ACC112 (cell line): ENCODE data around the gene MAN2C1.
"Not testable (repeated sequence)": the region's sequence is repeated elsewhere in the genome, so short reads cannot be mapped to it uniquely, and the experiment has no call there.

ENCODE experiments used
- H2AFZ ChIP-seq: fragments of 200-600 bp; sonication (generic); one replicate; pipeline ENCODE4 v1.6.0; 2017; ENCODE audit warnings: antibody characterized with exemption, low read length; ENCODE audit not compliant: unreplicated experiment
- H3K27ac ChIP-seq: fragments of 200-600 bp; sonication (generic); 2 replicates; pipeline ENCODE4 v1.5.1; 2014; ENCODE audit warnings: low read depth, mild to moderate bottlenecking, antibody characterized with exemption, low read length, moderate library complexity
- H3K27me3 ChIP-seq: fragments of 200-600 bp; sonication (generic); 2 replicates; pipeline ENCODE4 v1.6.1; 2014; ENCODE audit warnings: mild to moderate bottlenecking, antibody characterized with exemption, low read length, moderate library complexity, mixed read lengths; ENCODE audit not compliant: insufficient read depth
- H3K36me3 ChIP-seq: fragments of 200-600 bp; sonication (generic); 2 replicates; pipeline ENCODE4 v1.6.1; 2016; ENCODE audit warnings: mild to moderate bottlenecking, antibody characterized with exemption, low read length, moderate library complexity, mixed read lengths; ENCODE audit not compliant: insufficient read depth
- H3K4me1 ChIP-seq: fragments of 200-600 bp; sonication (generic); one replicate; pipeline ENCODE4 v1.6.1; 2016; ENCODE audit warnings: low read length, mixed read lengths; ENCODE audit not compliant: insufficient read depth, unreplicated experiment, control insufficient read depth
- H3K4me3 ChIP-seq: fragments of 200-600 bp; sonication (generic); 2 replicates; pipeline ENCODE4 v1.5.1; 2014; ENCODE audit warnings: mild to moderate bottlenecking, low read depth, low read length
- H3K79me2 ChIP-seq: fragments of 200-600 bp; sonication (generic); one replicate; pipeline ENCODE4 v1.6.0; 2016; ENCODE audit warnings: low read length; ENCODE audit not compliant: control insufficient read depth, unreplicated experiment, insufficient read depth

Gene MAN2C1

DNA sequence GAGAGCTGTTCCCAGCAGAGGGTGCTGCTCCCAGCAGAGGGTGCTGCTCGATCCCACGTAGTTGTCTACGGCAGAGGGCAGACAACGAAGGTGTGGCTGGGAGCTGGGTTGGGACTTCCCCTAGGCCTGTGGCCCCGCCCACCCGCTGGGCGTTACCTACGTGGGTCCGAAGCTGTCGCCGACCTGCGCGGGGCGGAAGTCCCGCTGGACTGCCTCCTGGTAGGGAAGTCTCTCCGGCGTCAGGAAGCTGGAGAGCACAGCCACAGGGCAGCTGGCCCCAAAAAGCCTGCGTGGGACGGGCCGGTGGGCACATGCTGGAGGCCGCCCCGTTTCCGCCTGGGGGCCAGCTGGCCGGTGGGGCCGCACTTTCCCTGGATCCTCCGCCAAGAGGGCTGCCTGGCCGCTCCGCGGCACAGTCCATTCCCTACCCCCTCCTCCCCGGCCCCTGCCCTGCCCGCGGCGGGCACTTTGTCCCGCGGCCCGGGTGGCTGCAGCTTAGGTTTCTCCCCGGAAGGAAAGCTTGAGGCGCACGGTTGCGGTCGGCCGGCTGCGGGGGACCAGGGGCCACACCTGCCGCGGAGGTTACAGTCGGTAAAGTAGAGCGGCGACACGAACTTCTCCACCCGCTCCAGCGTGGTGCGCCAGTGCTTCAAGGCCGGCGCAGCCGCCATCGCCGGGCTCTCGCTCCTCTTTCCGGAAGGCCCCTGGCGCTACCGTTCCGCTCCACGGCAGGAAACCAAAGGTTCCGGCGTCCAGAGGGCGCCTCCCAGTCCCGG lies at the start of gene MAN2C1:
TSS of gene MAN2C1 (minus strand) at position 695 of the 776 bp plus-strand sequence. CDS start at position 671, 24 bp downstream.
- Histone ChIP-seq H3K4me1 (peaks cover 26% of the 10 kb centered on the region), H3K27ac (peak within 1 kb of the TSS; percentile 79), H3K79me2 (peaks cover 13% of the 10 kb centered on the region), H2AFZ (peak within 1 kb of the TSS; percentile 34), H3K36me3 (peaks cover 13% of the 10 kb centered on the region; the same call in 1 of the 2 replicates), H3K27me3 (no peaks in the 10 kb centered on the region), H3K4me3 (peak within 1 kb of the TSS; percentile 85)

DNA sequence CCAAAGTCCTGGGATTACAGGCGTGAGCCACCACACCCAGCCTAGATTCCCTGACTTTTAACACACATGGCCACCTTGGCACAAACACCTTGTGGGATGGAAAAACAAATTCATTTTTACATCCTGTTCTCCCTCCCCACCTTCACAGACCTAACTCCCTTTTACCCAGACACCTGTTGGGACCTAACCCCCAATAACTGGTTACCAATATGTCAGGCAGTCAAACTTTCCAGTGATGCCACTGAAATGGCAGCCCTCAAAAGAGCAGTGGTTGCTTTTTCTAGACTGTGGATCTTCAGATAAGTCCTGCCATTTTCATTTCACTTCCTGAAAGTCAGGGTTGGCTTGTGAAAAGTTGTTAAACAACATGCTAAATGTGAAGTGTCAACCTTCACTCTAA lies 48.2 kb upstream of the MAN2C1 start:
- Histone ChIP-seq H3K79me2 (peaks cover 5% of the 10 kb centered on the region), H3K36me3 (peaks cover 31% of the 10 kb centered on the region), H2AFZ (no peak overlapping the region), H3K4me3 (no peak overlapping the region), H3K27ac (no peak overlapping the region), H3K27me3 (no peaks in the 10 kb centered on the region), H3K4me1 (peaks cover 10% of the 10 kb centered on the region)

DNA sequence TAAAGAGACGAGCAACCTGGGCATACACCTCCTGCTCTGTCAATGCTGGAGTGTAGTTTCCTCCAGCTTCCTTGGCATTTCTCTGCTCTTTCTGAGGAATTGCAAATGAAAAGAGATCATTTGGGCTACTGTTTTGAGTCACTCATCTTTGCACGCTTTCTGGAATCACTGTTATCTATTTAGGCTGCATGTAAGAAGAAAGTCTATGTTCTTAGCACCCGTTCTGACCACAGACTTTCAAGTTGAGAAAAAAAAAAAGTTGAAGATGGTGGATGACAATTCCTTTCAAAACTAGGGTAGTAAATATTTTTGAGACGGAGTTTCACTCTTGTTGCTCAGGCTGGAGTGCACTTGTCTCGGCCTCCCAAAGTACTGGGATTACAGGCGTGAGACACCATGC lies 41.8 kb upstream of the MAN2C1 start:
- H2AFZ ChIP-seq = no peak overlapping the region
- no peak overlapping the region for H3K4me3 ChIP-seq
- H3K27me3 ChIP-seq = no peaks in the 10 kb centered on the region
- H3K27ac ChIP-seq = no peak overlapping the region
- H3K36me3 ChIP-seq = peaks cover 37% of the 10 kb centered on the region
- H3K79me2 ChIP-seq = no peaks in the 10 kb centered on the region
- H3K4me1 ChIP-seq = no peaks in the 10 kb centered on the region

DNA sequence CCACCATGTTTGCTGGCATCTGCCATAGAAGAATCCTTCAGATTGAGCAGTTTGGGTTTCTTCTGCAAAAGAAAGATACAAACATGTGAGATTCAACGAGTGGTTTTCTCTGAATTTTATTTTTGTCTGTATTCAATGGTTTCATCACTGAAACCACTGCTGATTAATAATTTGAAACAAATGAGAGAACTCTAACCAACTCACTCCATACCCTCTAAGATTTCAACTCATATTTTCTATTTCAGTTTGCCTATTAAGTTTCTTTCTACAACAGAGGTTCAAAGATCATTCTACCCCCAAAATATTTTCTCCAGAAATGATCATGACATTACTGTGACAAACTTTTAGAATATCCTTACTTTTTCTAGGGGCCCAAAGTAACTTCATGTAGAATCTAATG lies 38.7 kb upstream of the MAN2C1 start:
- Histone ChIP-seq H3K27me3 (no peaks in the 10 kb centered on the region), H3K4me1 (no peaks in the 10 kb centered on the region), H2AFZ (no peak overlapping the region), H3K4me3 (no peak overlapping the region), H3K79me2 (no peaks in the 10 kb centered on the region), H3K36me3 (peaks cover 32% of the 10 kb centered on the region), H3K27ac (no peak overlapping the region)

DNA sequence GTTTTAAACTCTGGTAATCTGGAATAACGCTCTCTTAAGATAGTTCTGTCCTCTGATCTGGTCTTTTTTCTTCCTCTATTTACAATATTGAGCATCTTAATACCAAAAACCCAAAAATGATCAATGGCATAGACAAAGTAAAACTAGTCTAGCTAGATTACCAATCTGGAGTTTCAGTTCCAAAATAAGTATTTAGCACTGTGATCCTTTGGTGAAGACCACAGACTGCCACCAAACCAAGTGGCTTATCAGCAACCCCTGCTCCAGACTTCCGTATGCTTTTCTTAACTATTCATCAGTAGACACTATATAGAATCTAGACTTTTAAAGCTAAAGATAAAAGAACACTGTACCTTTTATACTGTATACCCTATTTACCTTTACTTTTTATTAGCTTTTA lies 35.5 kb upstream of the MAN2C1 start:
- H3K36me3 ChIP-seq = peaks cover 31% of the 10 kb centered on the region
- no peak overlapping the region for H3K27ac ChIP-seq
- no peaks in the 10 kb centered on the region for H3K79me2 ChIP-seq
- no peaks in the 10 kb centered on the region for H3K4me1 ChIP-seq
- H3K4me3 ChIP-seq = no peak overlapping the region
- no peaks in the 10 kb centered on the region for H3K27me3 ChIP-seq
- no peak overlapping the region for H2AFZ ChIP-seq

DNA sequence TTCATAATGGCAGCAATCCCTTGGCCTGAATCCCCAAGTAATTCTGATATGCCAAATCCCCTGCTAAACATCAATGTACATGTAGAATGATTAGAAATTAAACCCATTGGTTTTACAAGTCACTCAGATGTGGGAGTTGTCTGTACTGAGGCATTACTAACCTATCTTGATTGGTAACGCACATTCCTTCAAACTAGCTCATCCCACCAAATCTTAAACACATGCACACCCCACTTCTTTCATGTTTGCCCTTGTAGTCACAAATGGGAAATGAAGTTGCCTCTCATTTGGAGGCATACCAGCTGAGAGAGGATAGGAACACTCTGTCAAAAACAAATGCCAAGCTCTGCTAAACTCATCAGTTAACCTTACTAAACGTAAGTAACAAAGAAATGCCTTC lies 29.1 kb upstream of the MAN2C1 start:
- Histone ChIP-seq H3K4me1 (no peaks in the 10 kb centered on the region), H3K36me3 (peaks cover 38% of the 10 kb centered on the region), H3K27ac (no peak overlapping the region)

DNA sequence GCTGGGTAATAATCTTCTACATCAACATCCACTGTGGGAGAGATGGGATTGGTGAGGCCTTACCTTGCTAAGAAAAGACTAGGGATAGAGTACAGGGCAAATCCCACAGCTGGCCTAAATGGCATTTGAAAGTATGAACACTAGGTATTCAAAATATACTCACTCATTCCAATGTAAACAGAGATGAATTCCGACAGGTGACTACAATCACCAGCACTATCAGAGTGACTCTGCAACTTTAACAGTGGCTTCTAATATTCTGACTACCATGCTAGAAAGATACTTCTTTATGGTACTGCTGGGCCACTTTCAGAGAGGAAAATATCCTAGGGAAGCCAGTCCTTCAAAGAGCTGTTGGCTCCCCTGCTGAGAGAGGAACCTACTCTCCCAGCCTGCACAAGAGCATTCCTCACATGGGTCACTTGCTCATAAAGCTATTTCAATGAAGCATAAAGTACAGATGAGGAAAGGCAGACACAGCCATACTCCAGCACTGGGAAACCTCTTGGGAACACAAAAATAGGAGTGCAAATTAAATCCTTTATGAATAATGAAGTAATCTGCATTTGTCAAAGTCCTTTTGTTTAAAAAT lies 21.5 kb upstream of the MAN2C1 start:
- Histone ChIP-seq H3K79me2 (no peaks in the 10 kb centered on the region), H3K36me3 (peaks cover 54% of the 10 kb centered on the region), H3K4me3 (no peak overlapping the region), H3K4me1 (no peaks in the 10 kb centered on the region), H3K27ac (no peak overlapping the region), H3K27me3 (no peaks in the 10 kb centered on the region), H2AFZ (no peak overlapping the region)

More for the DNA sequence above, 29.1 kb upstream of the MAN2C1 start:
- Histone ChIP-seq H2AFZ (no peak overlapping the region), H3K79me2 (no peaks in the 10 kb centered on the region), H3K27me3 (no peaks in the 10 kb centered on the region), H3K4me3 (no peak overlapping the region)

DNA sequence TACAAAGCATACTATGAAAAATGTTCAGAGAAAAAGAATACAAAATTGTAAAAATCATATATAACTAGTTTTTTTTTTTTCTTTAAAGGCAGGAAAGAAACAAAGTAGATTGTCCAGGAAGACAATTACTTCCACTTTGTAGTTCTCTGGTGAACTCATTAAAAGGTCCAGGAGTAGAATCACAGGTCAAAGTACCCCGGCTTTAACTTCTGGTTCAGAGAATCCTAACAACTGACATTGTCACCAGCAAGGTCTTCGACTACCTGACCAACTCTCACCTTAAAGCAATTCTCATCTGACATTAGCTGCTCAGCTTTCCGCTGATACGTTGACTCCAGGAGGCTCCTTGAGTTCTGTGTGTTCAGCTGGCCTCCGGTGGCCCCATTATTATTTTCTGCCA lies 15.6 kb upstream of the MAN2C1 start:
- not testable (repeated sequence) for H3K4me1 ChIP-seq, H2AFZ ChIP-seq, H3K4me3 ChIP-seq, H3K79me2 ChIP-seq, H3K27me3 ChIP-seq, H3K27ac ChIP-seq
- peaks cover 32% of the 10 kb centered on the region for H3K36me3 ChIP-seq

DNA sequence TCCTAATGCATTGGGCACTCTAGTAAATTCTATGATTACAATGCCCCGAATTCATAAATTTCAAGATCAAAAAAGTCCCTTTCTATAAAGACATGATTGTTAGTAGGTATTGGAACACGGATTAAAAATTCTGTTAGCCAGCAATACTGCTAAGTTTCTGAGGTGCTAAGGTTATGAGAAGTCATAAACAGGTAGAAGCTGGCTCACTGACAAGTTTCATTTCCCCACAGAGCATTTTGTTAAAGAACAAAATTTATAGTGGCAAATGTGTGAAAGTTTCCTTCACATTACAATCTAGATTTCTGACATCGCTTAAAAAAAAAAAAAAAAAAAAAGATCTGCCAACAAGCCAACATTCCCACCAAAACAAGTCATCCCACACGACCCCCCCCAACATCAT lies 12.4 kb upstream of the MAN2C1 start:
- Histone ChIP-seq H3K36me3 (peaks cover 36% of the 10 kb centered on the region), H3K4me3 (no peak overlapping the region)

DNA sequence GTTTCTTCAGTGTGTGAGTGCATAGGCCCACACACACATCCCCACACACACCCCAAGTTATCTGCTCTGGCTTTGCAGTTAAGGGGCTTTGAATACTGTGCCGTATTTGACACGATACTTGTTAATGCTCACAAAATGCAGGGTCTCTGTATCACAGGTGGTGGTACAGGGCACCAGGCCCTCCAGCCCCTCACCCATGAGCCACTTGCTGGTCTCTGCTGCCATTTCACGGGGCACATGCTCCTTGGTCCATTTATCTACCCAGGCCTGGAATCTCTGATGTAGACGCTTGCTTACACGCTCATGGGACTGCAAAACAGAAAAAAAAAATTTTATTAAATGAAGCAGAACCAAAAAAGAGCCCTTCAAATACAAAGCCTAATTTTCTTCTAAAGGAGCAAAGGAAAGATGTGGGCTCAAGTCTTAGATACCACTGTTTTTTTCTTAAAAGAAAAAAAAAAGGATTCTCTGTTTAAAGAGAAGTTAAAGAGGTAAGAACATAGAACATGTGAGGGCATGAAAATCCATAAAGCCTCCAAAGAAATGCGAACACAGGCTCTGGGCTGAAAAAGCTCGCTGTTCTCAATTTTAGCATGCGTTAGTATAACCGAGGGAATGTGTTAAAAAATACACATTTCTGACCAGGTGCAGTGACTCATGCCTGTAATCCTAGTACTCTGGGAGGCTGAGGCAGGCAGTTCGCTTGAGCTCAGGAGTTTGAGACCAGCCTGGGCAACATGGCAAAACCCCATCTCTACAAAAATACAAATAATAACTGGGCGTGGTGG lies 3.7 kb upstream of the MAN2C1 start:
- Histone ChIP-seq H3K79me2 (peaks cover 7% of the 10 kb centered on the region), H3K36me3 (peaks cover 25% of the 10 kb centered on the region), H2AFZ (no peak overlapping the region), H3K27me3 (no peaks in the 10 kb centered on the region), H3K27ac (no peak overlapping the region), H3K4me3 (no peak overlapping the region), H3K4me1 (peaks cover 24% of the 10 kb centered on the region)

More for the DNA sequence above, 12.4 kb upstream of the MAN2C1 start:
- no peak overlapping the region for H2AFZ ChIP-seq
- H3K27ac ChIP-seq = no peak overlapping the region
- no peaks in the 10 kb centered on the region for H3K27me3 ChIP-seq
- H3K4me1 ChIP-seq = no peaks in the 10 kb centered on the region
- H3K79me2 ChIP-seq = no peaks in the 10 kb centered on the region
